WTC11 (cell line): ENCODE measurements around the gene CTIF. TPM values are rescaled to one million over a fixed set of nuclear protein-coding genes. Genes with fewer than 3 reads are reported as not detected.
A peak's percentile ranks its signal among the peaks of the same experiment; 100 is the strongest.

Experiments used
- ATAC-seq: fragments of 200-7000 bp; cut with Tn5 transposase; 2 replicates; pipeline ENCODE4 v1.10.0; 2021; ENCODE audit warnings: mild to moderate bottlenecking, moderate library complexity
- CTCF ChIA-PET: fragments of 300-600 bp; sonication (Branson Sonifier 250); formaldehyde crosslinking; loops from one replicate; lab custom pipeline; 2021; ENCODE audit warnings: antibody characterized with exemption; lab: Charles Lee
- POLR2A ChIA-PET: fragments of 350-600 bp; sonication (Branson Sonifier 250); formaldehyde crosslinking; loops from one replicate; lab custom pipeline; 2021; ENCODE audit warnings: antibody characterized with exemption; lab: Charles Lee
- DNase-seq: peaks from one replicate; pipeline ENCODE4 v3.0.0; 2021; ENCODE audit warnings: low spot score
- H3K27ac Mint-ChIP-seq: 2 replicates; pipeline ENCODE4 v1.8.0; 2021; ENCODE audit warnings: mixed read lengths
- H3K27me3 Mint-ChIP-seq: 2 replicates; pipeline ENCODE4 v1.8.0; 2021; ENCODE audit warnings: low read depth, mild to moderate bottlenecking, moderate library complexity, mixed read lengths
- H3K36me3 Mint-ChIP-seq: 2 replicates; pipeline ENCODE4 v1.8.0; 2021; ENCODE audit warnings: mixed read lengths
- H3K4me1 Mint-ChIP-seq: 2 replicates; pipeline ENCODE4 v1.8.0; 2022; ENCODE audit warnings: mixed read lengths
- H3K4me3 Mint-ChIP-seq: 2 replicates; pipeline ENCODE4 v1.8.0; 2021; ENCODE audit warnings: mild to moderate bottlenecking, moderate library complexity, mixed read lengths
- H3K9me3 Mint-ChIP-seq: 2 replicates; pipeline ENCODE4 v1.8.0; 2021; ENCODE audit warnings: mixed read lengths
- ATF1 ChIP-seq: sonication (generic); formaldehyde crosslinking; IDR thresholded peaks from 2 replicates; pipeline ENCODE4 v1.8.1; 2023; ENCODE audit warnings: mild to moderate bottlenecking, moderate library complexity, missing genetic modification reagents
- ERG ChIP-seq: fragments of 250-450 bp; sonication (Bioruptor Pico); IDR thresholded peaks from 2 replicates; pipeline ENCODE4 v1.8.0; 2021; ENCODE audit warnings: mild to moderate bottlenecking
- FOXK1 ChIP-seq: sonication (generic); formaldehyde crosslinking; IDR thresholded peaks from 2 replicates; pipeline ENCODE4 v1.8.0; 2022; ENCODE audit warnings: mild to moderate bottlenecking, moderate library complexity, missing genetic modification reagents
- JUN ChIP-seq: sonication (generic); formaldehyde crosslinking; IDR thresholded peaks from 2 replicates; pipeline ENCODE4 v1.8.0; 2023; ENCODE audit warnings: mild to moderate bottlenecking, missing genetic modification reagents
- MAX ChIP-seq: sonication (generic); formaldehyde crosslinking; IDR thresholded peaks from 2 replicates; pipeline ENCODE4 v1.8.0; 2022; ENCODE audit warnings: mild to moderate bottlenecking, missing genetic modification reagents
- NFE2L1 ChIP-seq: sonication (generic); formaldehyde crosslinking; IDR thresholded peaks from 2 replicates; pipeline ENCODE4 v1.8.1; 2023; ENCODE audit warnings: missing genetic modification reagents
- OVOL2 ChIP-seq: fragments of 250-450 bp; sonication (Bioruptor Pico); IDR thresholded peaks from 2 replicates; pipeline ENCODE4 v1.9.0; 2021; ENCODE audit warnings: mild to moderate bottlenecking, borderline replicate concordance
- PREB ChIP-seq: sonication (generic); formaldehyde crosslinking; IDR thresholded peaks from 2 replicates; pipeline ENCODE4 v1.8.1; 2022; ENCODE audit warnings: mild to moderate bottlenecking, missing genetic modification reagents, moderate library complexity, borderline replicate concordance
- RELA ChIP-seq: sonication (generic); formaldehyde crosslinking; IDR thresholded peaks from 2 replicates; pipeline ENCODE4 v1.8.1; 2022; ENCODE audit warnings: missing genetic modification reagents, mild to moderate bottlenecking, borderline replicate concordance
- STAT6 ChIP-seq: sonication (generic); formaldehyde crosslinking; conservative IDR thresholded peaks from 2 replicates; pipeline ENCODE4 v1.8.1; 2023; ENCODE audit warnings: mild to moderate bottlenecking, low read depth, missing genetic modification reagents, moderate library complexity
- TCF7 ChIP-seq: sonication (generic); formaldehyde crosslinking; IDR thresholded peaks from 2 replicates; pipeline ENCODE4 v1.8.0; 2022; ENCODE audit warnings: mild to moderate bottlenecking, low read depth, missing genetic modification reagents, moderate library complexity
- USF2 ChIP-seq: sonication (generic); formaldehyde crosslinking; IDR thresholded peaks from 2 replicates; pipeline ENCODE4 v1.8.1; 2023; ENCODE audit warnings: mild to moderate bottlenecking, missing genetic modification reagents, moderate library complexity
- ZBTB21 ChIP-seq: sonication (generic); formaldehyde crosslinking; IDR thresholded peaks from 2 replicates; pipeline ENCODE4 v1.8.1; 2023; ENCODE audit warnings: mild to moderate bottlenecking, missing genetic modification reagents, borderline replicate concordance
- ZMAT4 ChIP-seq: fragments of 250-450 bp; sonication (Bioruptor Pico); IDR thresholded peaks from 2 replicates; pipeline ENCODE4 v1.9.0; 2021; ENCODE audit warnings: mild to moderate bottlenecking
- ZNF416 ChIP-seq: fragments of 250-450 bp; sonication (Bioruptor Pico); IDR thresholded peaks from 2 replicates; pipeline ENCODE4 v1.9.0; 2021; ENCODE audit warnings: mild to moderate bottlenecking, inconsistent platforms
- ZNF423 ChIP-seq: fragments of 250-450 bp; sonication (Bioruptor Pico); IDR thresholded peaks from 2 replicates; pipeline ENCODE4 v2.1.2; 2022; ENCODE audit warnings: mild to moderate bottlenecking, moderate library complexity
- ZNF671 ChIP-seq: fragments of 250-450 bp; sonication (Bioruptor Pico); IDR thresholded peaks from 2 replicates; pipeline ENCODE4 v1.8.0; 2021; ENCODE audit warnings: mild to moderate bottlenecking
- total RNA-seq: library from RNA; stranded (reverse); gene quantifications from 3 replicates; pipeline ENCODE4 v1.2.3, GENCODE V29; 2021

CTIF gene
- total RNA-seq, 1 experiment from 2014 or later, result 28.5 TPM

GRCh38 chr18:48544661-48545415 is 6.0 kb downstream of the CTIF start:
- ATAC-seq, result no peak
- TF ChIP-seq ERG (CRISPR knock-in tag) (no peak), ZMAT4 (CRISPR knock-in tag) (no peak), ZNF671 (CRISPR knock-in tag) (no peak), ATF1 (CRISPR knock-in tag) (no peak), TCF7 (CRISPR knock-in tag) (no peak), USF2 (CRISPR knock-in tag) (no peak), ZNF423 (CRISPR knock-in tag) (no peak), PREB (no peak), RELA (no peak), ZBTB21 (CRISPR knock-in tag) (no peak), JUN (no peak), STAT6 (CRISPR knock-in tag) (no peak)
- TF ChIP-seq, all 79 proteins: peak for 0
- no peaks in the 10 kb centered on the region for H3K36me3 Mint-ChIP-seq
- ChIA-PET CTCF (interaction anchor here (0.6 to 3.6 kb wide), 7 partner anchors 28 to 514 kb away, joined by 3 to 27 read pairs (median 3); no protein-coding TSS in a partner anchor), POLR2A (no interaction called here)
- DNase-seq, result no peak
- H3K4me3 Mint-ChIP-seq, result no peak overlapping the region
- H3K9me3 Mint-ChIP-seq, result no peaks in the 10 kb centered on the region
- 0 out of 2 replicates have a peak overlapping the region, but pooled peaks have one; percentile 8 for H3K27ac Mint-ChIP-seq
- peaks cover 78% of the 10 kb centered on the region for H3K4me1 Mint-ChIP-seq
- H3K27me3 Mint-ChIP-seq, result peaks cover 30% of the 10 kb centered on the region

- DNase-seq (peak; percentile 80), ATAC-seq (peak; percentile 28)
- no peaks in the 10 kb centered on the region for H3K9me3 Mint-ChIP-seq
- TF ChIP-seq ZBTB21 (CRISPR knock-in tag), result 0 out of 2 replicates have a peak, but pooled peaks have one; percentile 33
- TF ChIP-seq MAX (CRISPR knock-in tag), result 0 out of 2 replicates have a peak, but pooled peaks have one; percentile 18
- no peak for TF ChIP-seq OVOL2 (CRISPR knock-in tag)
- peak; percentile 97 for TF ChIP-seq NFE2L1
- TF ChIP-seq ZMAT4 (CRISPR knock-in tag), result no peak
- no peak for TF ChIP-seq ZNF416 (CRISPR knock-in tag)
- TF ChIP-seq FOXK1 (CRISPR knock-in tag), result peak; percentile 76
- H3K4me1 Mint-ChIP-seq, result peaks cover 78% of the 10 kb centered on the region
- H3K36me3 Mint-ChIP-seq, result no peaks in the 10 kb centered on the region
- H3K27ac Mint-ChIP-seq, result peak overlapping the region; percentile 43; the same call in 1 of the 2 replicates
- POLR2A ChIA-PET, result no interaction called here
- CTCF ChIA-PET, result interaction anchor here (0.9 to 3.6 kb wide), 4 partner anchors 27 to 496 kb away, joined by 3 to 27 read pairs (median 4); no protein-coding TSS in a partner anchor
- peaks cover 30% of the 10 kb centered on the region for H3K27me3 Mint-ChIP-seq
- no peak overlapping the region for H3K4me3 Mint-ChIP-seq
These were observed 7.0 kb downstream of the CTIF start for GRCh38 chr18:48545757-48546321.
